Ovary (tissue), 9 donors: ENCODE results near the gene CDKL1. TPM values are rescaled to one million over a fixed set of nuclear protein-coding genes. Genes with fewer than 3 reads are reported as not detected.

Experiments
- DNase-seq, 5 donors: peaks; one replicate each; pipeline ENCODE4 v3.0.0-alpha.2; 2019 to 2020
- H3K27ac ChIP-seq, 2 donors: fragments of 200-600 bp; one replicate each; pipeline versions ENCODE4 v1.5.1 to v1.8.0; 2019 to 2022
- H3K27me3 ChIP-seq: fragments of 200-600 bp; one replicate; pipeline ENCODE4 v1.8.0; 2022
- H3K36me3 ChIP-seq: fragments of 200-600 bp; sonication (generic); one replicate; pipeline ENCODE4 v1.5.1; 2019
- H3K4me1 ChIP-seq: one replicate; pipeline ENCODE4 v1.8.1; 2013; ENCODE audit warnings: mild to moderate bottlenecking, moderate library complexity; ENCODE audit not compliant: insufficient read depth
- H3K4me3 ChIP-seq: fragments of 200-600 bp; sonication (generic); one replicate; pipeline ENCODE4 v1.5.1; 2017
- H3K9me3 ChIP-seq, 2 donors: fragments of 200-600 bp in 1 of 2; sonication (generic) in 1 of 2; one replicate each; pipeline versions ENCODE4 v1.5.1 to v1.8.1; 2013 to 2019; ENCODE audit warnings: mild to moderate bottlenecking in 1 of 2, moderate library complexity in 1 of 2
- EP300 ChIP-seq: sonication (generic); formaldehyde crosslinking; IDR thresholded peaks from one replicate; pipeline ENCODE4 v1.6.1; 2017; ENCODE audit warnings: antibody characterized with exemption
- POLR2A ChIP-seq: fragments of 450-650 bp; IDR thresholded peaks from one replicate; pipeline ENCODE4 v1.6.1; 2017; ENCODE audit warnings: antibody characterized with exemption, mild to moderate bottlenecking, moderate library complexity
- WGBS, 3 donors: extraction: QIAGEN DNeasy Blood & Tissue Kit in 1 of 3; methylation state at CpG; one replicate each; pipeline versions ENCODE4 v1.1.5 to v1.1.7; 2013 to 2017; 5-methylcytosine and 5-hydroxymethylcytosine counted together
- intact Hi-C, 4 donors: fragments of 100-400 bp; cut with DNase I; formaldehyde crosslinking; loops; one replicate each; pipeline versions ENCODE4 v1.11.0 to v1.15.1; 2022 to 2023
- polyA plus RNA-seq, 2 donors: library from polyadenylated mRNA; stranded (reverse); fragments of 200-250 nt in 1 of 2; fragments of 350-450 nt in 1 of 2; fragmentation: Illumina TruSeq in 1 of 2; extraction: RNeasy Lipid Tissue Mini Kit (QIAGEN cat#74804) in 1 of 2; gene quantifications; one replicate each; pipeline ENCODE4 v1.2.3, GENCODE V29; 2013 to 2014
- total RNA-seq, 7 donors: library from RNA; depleted of rRNA in 2 of 7; stranded (reverse); fragments of >200 nt in 2 of 7; fragmentation: NEBNext Ultra II Directional in 3 of 7; extraction: Animal tissue kit (Norgen Biotek cat#: 25700) in 3 of 7; gene quantifications; one replicate each; pipeline versions ENCODE4 v1.1.0 to v1.2.4, GENCODE V29; 2016 to 2023
- TF ChIP-seq, protein P1 (sequence below), 3 donors: fragments of 450-650 bp in 2 of 3; fragments of 200-600 bp in 1 of 3; IDR thresholded peaks; one replicate each; pipeline versions ENCODE4 v1.5.1 to v1.8.0; 2016 to 2022; ENCODE audit warnings: antibody characterized with exemption in 3 of 3, mild to moderate bottlenecking in 1 of 3
- donor health status: DM: no; HTN: no; CAD: no; lungs with moderate emphysema.
- donor health status: DM: no; HTN: no; CAD: no.
- donor health status: Bipolar disorder and iron deficiency.
- donor health status: DM: yes; HTN: yes; CAD: no.
- donor health status: DM: no; HTN: no; CAD: no.
- donor health status: DM: yes; HTN: yes; CAD: no.

The CDKL1 gene
- total and polyA plus RNA-seq, 9 donors, result 11.9 to 69.3 (median 33.1) TPM

DNA sequence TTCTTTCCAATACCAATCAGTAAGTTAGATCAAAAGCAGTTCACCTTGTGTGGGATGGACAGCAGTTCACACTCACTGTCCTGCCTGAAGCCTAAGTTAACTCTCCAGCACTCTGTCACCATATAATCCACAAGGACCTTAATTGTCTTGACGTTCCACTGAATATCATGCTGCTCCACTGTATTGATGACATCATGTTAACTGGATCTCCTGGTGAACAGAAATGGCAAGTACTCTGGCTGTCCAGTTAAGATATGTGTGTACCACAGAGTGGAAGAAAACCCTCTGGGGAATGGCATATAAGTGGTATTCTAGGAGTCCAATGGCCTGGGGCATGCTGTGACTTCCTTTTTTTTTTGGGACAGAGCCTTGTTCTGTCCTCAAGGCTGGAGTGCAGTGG, 16.2 kb downstream of the CDKL1 start:
- Histone ChIP-seq H3K27ac (no peak overlapping the region), H3K4me1 (peaks cover 1% of the 10 kb centered on the region), H3K9me3 (no peaks in the 10 kb centered on the region), H3K36me3 (no peaks in the 10 kb centered on the region), H3K27me3 (no peaks in the 10 kb centered on the region), H3K4me3 (no peak overlapping the region)
- no peak for TF ChIP-seq EP300
- TF ChIP-seq POLR2A, result no peak
- TF ChIP-seq, protein P1, sequence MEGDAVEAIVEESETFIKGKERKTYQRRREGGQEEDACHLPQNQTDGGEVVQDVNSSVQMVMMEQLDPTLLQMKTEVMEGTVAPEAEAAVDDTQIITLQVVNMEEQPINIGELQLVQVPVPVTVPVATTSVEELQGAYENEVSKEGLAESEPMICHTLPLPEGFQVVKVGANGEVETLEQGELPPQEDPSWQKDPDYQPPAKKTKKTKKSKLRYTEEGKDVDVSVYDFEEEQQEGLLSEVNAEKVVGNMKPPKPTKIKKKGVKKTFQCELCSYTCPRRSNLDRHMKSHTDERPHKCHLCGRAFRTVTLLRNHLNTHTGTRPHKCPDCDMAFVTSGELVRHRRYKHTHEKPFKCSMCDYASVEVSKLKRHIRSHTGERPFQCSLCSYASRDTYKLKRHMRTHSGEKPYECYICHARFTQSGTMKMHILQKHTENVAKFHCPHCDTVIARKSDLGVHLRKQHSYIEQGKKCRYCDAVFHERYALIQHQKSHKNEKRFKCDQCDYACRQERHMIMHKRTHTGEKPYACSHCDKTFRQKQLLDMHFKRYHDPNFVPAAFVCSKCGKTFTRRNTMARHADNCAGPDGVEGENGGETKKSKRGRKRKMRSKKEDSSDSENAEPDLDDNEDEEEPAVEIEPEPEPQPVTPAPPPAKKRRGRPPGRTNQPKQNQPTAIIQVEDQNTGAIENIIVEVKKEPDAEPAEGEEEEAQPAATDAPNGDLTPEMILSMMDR (IDR thresholded peaks at IDR 0.05), result no peak
- 92 to 100% (median 95%) methylated on average over 1 of the region's 1 CpG for WGBS, 3 donors
- DNase-seq, result no peak
- intact Hi-C loops, result no loop called here

DNA sequence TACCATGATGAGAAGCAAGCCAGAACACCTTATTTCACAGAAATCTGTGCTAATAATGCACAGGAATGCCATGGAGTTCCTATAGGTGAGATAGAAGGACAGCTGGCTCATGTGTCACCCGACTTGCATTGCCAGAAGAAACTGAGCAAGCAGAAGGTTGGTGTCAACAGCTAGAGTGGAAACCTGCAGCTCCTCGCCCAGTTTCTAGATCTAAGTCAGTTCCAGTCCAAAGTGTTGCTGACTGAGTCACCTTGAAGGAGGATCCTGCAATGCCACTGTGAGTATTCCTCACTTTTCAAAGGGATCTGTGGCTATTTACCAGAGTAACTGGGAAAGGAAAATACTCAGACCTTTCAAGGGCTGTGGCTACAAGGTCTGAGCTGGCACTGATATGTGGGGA, 17.1 kb downstream of the CDKL1 start:
- H3K27me3 ChIP-seq, result no peaks in the 10 kb centered on the region
- H3K27ac ChIP-seq, result no peak overlapping the region
- peaks cover 1% of the 10 kb centered on the region for H3K4me1 ChIP-seq
- no peaks in the 10 kb centered on the region for H3K9me3 ChIP-seq
- WGBS, 3 donors, result 94 to 100% (median 98%) methylated on average over 2 of the region's 2 CpGs
- TF ChIP-seq EP300, result no peak
- TF ChIP-seq, protein P1 (IDR thresholded peaks at IDR 0.05), result no peak
- TF ChIP-seq POLR2A, result no peak
- no peak overlapping the region for H3K4me3 ChIP-seq
- no peaks in the 10 kb centered on the region for H3K36me3 ChIP-seq
- intact Hi-C loops, result no loop called here
- DNase-seq, result no peak

DNA sequence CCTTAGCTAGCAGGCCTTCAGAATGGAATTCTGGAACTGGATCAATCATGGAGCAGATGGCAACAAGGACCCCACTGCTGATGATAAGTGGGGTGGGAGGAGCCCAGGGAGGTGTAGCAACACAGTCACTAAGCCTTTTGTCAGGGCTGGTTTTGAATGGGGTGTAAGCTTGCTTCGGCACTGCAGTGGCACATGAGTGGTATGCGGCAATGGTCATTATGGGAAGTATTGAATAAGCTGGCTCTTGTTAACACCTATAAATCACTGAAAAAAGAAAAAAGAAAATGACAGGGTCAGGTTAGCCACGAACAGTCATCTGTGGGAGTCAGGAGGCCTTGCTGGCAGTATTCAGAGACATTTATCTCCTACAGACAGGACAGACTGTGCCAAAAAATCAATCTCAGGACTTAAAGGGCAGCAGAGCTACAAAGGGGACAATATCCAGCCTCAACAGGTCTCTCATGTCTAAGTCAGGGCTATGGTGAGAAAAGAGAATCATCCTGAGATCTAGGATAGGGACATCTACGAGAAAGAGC, 19.1 kb downstream of the CDKL1 start:
- H3K27ac ChIP-seq, result no peak overlapping the region
- no peaks in the 10 kb centered on the region for H3K9me3 ChIP-seq
- no peak for DNase-seq
- TF ChIP-seq EP300 (no peak), POLR2A (no peak)
- TF ChIP-seq, protein P1 (IDR thresholded peaks at IDR 0.05), result no peak
- no peaks in the 10 kb centered on the region for H3K4me1 ChIP-seq
- no peak overlapping the region for H3K4me3 ChIP-seq
- no peaks in the 10 kb centered on the region for H3K27me3 ChIP-seq
- intact Hi-C loops, result no loop called here
- no peaks in the 10 kb centered on the region for H3K36me3 ChIP-seq
- 66 to 79% (median 69%) methylated on average over 4 of the region's 4 CpGs for WGBS, 3 donors

DNA sequence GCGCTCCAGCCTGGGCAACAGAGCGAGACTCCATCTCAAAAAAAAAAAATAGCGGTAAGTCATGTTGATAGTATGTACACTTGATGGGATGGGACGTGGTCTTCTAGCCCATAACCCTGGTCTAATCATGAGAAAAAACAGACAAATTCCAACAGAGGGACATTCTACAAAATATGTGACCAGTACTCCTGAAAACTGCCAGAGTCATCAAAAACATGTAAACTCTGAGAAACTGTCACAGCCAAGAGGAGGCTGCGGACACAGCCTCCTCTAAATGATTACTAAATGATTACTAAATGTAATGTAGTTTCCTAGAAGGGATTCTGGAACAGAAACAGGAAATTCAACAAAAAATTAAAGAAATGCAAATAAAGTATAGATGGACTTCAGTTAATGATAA, 20.9 kb downstream of the CDKL1 start:
- Histone ChIP-seq H3K4me3 (no peak overlapping the region), H3K27ac (no peak overlapping the region), H3K4me1 (peaks cover 1% of the 10 kb centered on the region), H3K36me3 (no peaks in the 10 kb centered on the region), H3K27me3 (no peaks in the 10 kb centered on the region), H3K9me3 (no peaks in the 10 kb centered on the region)
- intact Hi-C loops, result no loop called here
- TF ChIP-seq EP300 (no peak), POLR2A (no peak)
- TF ChIP-seq, protein P1 (IDR thresholded peaks at IDR 0.05), result no peak
- no peak for DNase-seq
- 93 to 97% (median 96%) methylated on average over 5 of the region's 5 CpGs for WGBS, 3 donors
